HG02981 (cell line): ENCODE measurements around the gene DNAJB13.
A peak's percentile ranks its signal among the peaks of the same experiment; 100 is the strongest.
"Not testable (repeated sequence)": the region's sequence is repeated elsewhere in the genome, so short reads cannot be mapped to it uniquely, and the experiment has no call there.

Experiments
- ATAC-seq: cut with Tn5 transposase; IDR thresholded peaks from one replicate; pipeline ENCODE4 v1.9.1; 2021; ENCODE audit warnings: mild to moderate bottlenecking, moderate library complexity; ENCODE audit not compliant: unreplicated experiment

The DNAJB13 gene

DNA sequence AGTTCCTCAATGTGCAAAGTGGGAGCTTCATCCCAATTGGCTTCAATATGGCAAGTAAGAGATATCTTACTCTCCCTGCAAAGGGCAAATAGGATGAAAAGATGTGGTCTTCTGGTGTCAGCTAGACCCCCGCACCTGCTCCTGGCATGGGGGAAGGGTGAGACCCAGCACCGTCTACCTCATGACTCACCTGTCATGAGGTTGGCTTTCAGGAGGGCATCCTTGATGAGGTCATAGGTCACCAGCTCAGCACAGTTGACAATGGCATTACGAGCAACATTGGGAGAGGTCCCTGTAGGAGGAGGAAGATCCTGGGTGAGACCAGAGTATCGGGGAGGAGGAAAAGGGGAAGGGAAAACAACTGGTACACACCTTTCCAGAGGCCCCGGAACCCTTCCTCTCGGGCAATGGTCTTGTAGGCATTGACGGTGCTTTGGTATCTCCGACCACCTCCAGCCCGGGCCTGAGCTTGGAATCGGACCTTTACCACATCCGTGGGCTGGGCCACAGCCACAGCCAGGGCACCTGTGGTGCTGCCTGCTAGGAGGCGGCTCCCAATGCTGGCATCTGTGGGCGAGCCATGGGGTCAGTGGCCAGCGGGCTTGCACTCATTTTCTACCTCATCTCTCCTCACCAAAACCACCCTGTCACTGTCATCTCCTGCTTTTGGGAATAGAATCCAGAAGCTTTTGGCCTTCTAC is 25.8 kb downstream of the DNAJB13 start:
- no peak for ATAC-seq

DNA sequence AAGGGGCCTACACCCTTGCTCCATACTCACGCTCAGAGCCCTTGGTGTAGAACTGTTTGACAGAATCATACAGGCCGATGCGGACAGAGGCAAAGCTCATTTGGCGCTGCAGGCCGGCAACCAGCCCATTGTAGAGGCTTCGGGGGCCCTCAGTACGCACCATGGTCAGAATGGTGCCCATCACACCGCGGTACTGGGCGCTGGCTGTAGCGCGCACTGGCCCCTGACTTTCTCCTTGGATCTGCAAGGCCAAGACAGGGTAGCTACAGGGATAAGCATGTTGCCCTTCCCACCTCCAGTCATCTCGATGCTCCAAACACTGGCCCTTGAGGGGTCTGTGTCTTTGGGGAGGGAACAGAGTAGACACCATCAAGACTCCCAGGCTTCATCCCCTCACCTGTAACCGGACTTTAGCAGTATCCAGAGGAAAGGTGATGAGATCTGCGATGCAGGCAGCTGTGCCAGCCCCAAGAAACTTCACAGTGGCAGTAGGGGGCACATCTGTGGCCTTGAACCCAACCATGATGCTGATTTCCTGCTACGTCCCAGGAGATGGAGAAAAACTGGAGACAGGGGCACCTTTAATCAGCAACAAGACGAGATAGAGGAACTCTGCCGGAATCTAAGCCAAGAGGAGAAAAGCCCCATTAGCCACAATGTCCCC is 27.2 kb downstream of the DNAJB13 start:
- ATAC-seq = no peak

DNA sequence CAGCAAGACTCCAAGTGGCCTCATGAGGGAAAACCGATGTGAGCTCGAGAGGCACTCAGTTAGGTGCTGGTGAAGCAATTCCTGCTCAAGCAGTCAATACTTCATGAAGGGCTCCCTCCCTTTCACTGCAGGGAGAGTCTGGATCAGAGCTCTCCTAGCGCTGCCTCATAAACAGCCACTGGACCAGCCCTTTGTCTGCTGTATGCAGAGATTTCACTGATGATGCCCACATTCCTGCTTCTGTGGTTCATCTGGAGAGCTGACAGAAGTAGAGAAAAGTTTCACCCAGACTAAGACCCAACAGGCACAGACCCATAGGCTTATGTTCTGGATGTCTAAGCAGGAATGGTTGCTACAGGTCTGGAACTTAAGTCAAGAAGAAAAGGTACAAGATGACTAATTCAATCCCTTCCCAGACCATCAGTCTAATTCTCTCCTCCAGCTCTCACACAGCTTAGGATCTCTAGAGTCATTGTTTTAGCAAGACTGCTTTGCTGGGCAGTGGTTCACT is 27.8 kb downstream of the DNAJB13 start:
- no peak for ATAC-seq

- ATAC-seq = peak; percentile 43
Observed at GRCh38 chr11:73980001-73980961, 29.5 kb downstream of the DNAJB13 start.

GRCh38 chr11:73981051-73981805 is 30.4 kb downstream of the DNAJB13 start:
- no peak for ATAC-seq

DNA sequence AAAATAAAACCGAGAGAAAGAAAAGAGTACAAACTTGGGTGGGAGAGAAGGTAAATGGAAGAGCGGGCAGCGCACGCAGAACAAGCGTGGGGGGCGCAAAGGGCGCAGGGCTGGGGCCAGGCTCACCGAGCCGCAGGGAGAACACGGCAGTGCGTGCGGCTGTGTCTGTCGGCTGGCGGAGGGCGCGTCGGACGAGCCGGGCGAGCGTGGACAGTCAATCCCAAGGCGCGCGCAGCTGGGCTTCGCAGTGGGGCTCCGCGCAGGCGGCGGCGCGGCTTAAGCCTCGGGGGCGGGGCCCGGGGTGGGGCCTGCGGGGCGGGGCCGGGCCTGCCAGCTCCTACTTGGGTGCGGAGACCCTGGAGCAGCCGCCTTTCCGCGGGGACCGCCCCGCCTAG is 31.8 kb downstream of the DNAJB13 start, which contains the start of gene UCP2:
TSS of gene UCP2 (minus strand) at position 249 of the 395 bp plus-strand sequence. CDS start 4,465 bp downstream, outside the sequence.
- ATAC-seq = peak; percentile 39

DNA sequence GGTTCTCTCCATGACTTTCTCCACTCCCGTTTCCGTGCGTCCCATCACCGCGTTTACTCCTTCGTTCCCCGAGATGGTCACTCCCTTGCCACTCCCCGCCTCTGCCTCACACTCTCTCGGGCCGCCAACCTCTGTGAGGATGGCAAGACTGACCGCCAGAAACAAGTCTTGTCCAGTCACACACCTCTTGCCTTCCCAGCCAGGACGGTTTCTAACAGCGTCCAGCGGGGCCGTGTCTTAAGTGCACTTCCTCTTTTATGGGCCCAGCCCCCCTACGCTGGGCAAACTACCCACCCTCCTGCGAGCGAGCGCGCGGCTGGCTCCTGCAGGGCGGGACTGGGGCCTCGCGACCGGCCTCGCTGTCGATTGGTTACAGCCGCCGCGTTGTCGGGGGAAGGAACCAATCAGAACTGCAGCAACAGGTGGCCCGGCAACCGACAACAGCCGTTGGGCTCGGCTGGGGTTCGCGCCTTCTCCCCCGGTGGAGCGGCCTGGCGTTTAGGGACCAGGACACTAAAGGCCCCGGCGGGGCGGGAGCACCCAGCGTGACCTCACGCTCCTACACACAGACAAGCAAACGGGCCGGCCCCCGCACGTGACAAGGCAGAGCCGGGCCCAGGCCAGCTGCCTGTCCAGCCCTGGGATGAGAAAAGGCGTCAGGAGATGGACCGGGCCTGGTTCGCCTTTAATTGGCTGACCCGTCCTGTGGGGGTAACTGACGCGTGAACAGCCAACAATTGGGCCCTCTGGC is 32.3 kb downstream of the DNAJB13 start:
- peak; percentile 62 for ATAC-seq

DNA sequence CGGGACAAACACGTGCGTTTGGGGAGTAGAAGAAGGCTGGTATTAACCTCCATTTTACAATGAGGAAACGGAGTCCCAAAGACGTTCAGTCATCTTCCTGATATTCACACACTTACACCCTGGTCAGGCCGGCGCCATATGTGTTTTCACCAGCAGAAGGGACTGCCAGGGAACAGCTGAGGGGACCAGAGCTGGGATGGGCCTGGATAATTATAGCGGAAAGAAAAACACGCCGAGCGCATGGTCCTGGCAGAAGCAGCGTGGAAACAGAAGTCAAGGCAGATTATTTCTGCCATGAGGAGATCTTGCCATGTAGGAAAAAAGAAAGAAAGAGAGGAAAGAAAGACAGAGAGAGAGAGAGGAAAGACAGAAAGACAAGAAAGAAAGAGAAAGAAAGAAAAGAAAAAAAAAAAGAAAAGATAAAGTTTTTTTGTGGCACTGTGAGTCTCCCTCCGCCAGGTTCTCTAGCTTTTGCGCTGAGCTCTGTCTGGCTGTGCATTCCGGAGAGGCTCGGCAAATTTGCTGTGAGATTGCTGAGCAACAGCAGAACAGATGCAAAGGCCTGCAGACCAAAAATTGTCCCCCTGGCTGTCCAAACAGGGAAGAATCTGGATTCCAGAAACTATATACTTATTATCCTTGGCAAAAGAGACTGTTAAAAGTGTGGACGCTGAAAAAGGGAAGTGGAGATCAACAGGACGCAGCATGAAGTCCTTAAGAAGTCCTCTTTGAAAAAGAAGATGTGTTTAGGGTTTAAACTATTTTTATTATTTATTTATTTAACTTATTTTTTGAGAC is 33.1 kb downstream of the DNAJB13 start:
- ATAC-seq = no peak

DNA sequence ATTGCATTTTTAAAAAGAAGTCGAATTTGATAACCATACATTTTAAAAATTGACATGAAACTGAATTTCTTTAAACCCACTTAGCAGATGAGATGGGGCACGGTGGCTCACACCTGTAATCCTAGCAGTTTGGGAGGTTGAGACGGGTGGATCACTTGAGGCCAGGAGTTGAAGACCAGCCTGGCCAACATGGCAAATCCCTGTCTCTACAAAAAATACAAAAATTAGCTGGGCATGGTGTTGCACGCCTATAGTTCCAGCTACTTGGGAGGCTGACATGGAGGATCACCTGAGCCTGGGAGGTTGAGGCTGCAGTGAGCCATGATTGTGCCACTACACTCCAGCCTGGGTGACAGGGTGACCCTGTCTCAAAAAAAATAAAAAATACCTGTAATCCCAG is 34.8 kb downstream of the DNAJB13 start:
- not testable (repeated sequence) for ATAC-seq

DNA sequence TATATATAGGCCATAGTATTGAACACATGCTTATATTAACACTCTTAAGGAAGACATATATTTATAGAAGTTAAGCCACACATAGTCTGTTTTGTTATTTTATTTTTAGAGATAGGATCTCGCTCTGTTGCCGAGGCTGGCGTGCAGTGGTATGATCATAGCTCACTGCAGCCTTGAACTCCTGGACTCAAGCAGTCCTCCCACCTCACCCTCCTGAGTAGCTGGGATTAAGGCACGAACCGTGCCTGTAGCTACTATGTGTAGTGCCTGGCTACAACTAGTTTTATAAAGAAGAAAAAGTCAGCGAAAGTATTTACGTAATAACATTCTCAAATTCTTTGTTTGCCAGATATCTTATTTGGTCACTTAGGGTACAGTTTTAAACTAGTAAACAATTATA is 37.4 kb downstream of the DNAJB13 start:
- no peak for ATAC-seq

GRCh38 chr11:73989156-73989555 is 38.3 kb downstream of the DNAJB13 start:
- ATAC-seq = no peak

DNA sequence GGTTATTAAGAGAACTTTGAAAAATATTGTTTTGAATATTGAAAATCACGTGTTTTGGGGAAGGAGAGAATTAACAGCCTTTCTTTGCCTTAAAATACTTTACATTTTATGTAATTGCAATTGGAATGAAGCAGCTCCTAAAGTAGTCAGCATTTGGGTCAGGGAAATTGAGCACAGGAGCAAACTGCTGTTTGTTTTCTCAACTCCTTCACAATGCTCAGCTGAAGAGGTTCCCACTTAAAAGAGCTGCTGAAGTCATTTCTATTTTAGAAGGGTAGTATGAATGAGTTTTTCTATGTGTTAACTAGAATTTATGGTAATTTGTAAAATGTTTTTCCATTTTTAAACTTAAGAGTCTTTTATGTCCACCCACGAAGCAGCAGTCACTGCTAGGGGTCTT is 39.9 kb downstream of the DNAJB13 start:
- ATAC-seq = no peak

DNA sequence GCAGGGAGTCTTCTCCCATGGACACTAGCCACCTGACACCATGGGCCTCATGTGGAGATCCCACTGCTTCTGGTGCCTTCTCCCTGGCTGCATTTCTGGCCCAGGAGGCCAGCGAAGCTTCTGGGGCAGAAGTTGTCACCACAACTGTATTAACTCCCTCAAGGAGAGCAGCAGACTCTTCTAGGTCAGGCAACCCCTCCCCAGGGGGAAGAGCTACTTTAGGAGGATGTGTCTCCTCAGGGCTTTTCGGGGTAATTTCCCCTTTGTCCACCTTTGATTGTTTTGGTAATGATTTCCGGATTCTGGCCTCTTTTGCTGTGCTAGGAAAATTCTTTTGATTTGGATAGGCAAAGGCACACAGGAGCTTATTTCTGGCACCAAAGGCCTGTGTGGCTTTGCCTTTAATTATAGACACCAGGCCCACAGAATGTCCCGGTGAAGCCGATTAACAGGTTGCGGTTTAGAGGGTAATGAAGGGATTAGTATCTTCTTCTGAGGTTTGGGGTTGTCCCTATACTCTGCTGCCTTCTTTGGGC is 40.7 kb downstream of the DNAJB13 start:
- no peak for ATAC-seq

GRCh38 chr11:73995247-73995646 is 44.4 kb downstream of the DNAJB13 start:
- ATAC-seq = peak; percentile 56

GRCh38 chr11:73995731-73996130 is 44.9 kb downstream of the DNAJB13 start:
- ATAC-seq = peak; percentile 43

DNA sequence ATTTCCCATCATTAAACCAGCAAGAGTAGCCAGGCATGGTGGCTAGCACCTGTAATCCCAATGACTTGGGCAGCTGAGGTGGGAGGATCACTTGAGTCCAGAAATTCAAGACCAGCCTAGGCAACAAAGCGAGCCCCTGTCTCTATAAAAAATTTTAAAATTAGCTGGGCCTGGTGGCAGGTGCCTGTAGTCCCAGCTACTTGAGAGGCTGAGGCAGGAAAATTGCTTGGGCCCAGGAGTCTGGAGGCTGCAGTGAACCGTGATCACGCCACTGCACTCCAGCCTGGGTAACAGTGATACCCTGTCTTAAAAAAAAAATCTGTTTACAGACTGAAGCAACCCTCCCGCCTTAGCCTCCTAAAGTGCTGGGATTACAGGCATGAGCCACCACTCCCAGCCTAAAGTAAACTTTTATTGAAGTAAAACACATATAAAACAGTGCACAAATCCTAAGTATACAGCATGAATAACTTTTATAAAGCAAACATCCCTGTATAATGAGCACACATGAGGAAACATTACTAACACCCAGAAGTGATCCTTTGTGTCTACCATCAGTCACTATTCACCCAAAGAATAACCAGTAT is 45.4 kb downstream of the DNAJB13 start:
- ATAC-seq = no peak

DNA sequence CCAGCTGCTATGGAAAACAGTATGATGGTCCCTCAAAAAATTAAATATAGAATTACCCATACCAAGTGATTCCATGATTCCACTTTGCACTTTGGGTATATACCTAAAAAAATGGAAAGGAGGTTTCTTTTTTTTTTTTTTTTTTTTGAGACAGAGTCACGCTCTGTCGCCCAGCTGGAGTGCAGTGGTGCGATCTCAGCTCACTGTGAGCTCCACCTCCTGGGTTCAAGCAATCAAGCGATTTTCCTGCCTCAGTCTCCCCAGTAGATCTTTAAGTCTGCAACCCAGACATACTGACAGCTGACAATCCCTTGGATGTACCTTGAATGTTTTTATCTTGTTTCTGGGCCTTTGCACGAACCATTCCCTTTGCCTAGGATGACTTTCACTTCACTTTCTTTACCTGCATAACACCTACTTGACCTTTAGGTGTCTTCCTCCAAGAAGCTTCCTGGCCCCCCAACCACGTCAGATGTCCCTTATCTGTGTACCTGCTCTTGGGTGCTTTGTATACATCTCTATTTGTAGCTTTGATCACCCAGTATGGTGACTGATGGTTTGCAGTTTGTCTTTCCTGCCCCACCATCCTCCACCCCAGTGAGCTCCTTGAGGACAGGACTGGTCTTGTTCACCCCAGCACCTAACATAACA is 46.4 kb downstream of the DNAJB13 start:
- ATAC-seq = no peak
